Endodermal cell (in vitro differentiated cells): ENCODE measurements around the gene CCDC171. TPM values are rescaled to one million over a fixed set of nuclear protein-coding genes. Genes with fewer than 3 reads are reported as not detected.

Source experiments
- DNase-seq: peaks from one replicate; pipeline ENCODE4 v3.0.0-alpha.2; 2017
- H3K27ac ChIP-seq: 2 replicates; pipeline ENCODE4 v1.5.1; 2013; ENCODE audit warnings: mild to moderate bottlenecking, low read depth, low read length, moderate library complexity
- H3K27me3 ChIP-seq: 2 replicates; pipeline ENCODE4 v1.6.1; 2013; ENCODE audit warnings: mild to moderate bottlenecking, low read length, moderate library complexity; ENCODE audit not compliant: insufficient read depth, control insufficient read depth, poor library complexity, severe bottlenecking
- H3K36me3 ChIP-seq: 2 replicates; pipeline ENCODE4 v1.7.0; 2013; ENCODE audit warnings: mild to moderate bottlenecking, low read length, moderate library complexity; ENCODE audit not compliant: control insufficient read depth, insufficient read depth
- H3K4me1 ChIP-seq: one replicate; pipeline ENCODE4 v1.7.0; 2013; ENCODE audit warnings: low read length; ENCODE audit not compliant: control insufficient read depth, insufficient read depth
- H3K4me3 ChIP-seq: 2 replicates; pipeline ENCODE4 v1.5.1; 2013; ENCODE audit warnings: mild to moderate bottlenecking, low read length, moderate library complexity
- H3K9ac ChIP-seq: 2 replicates; pipeline ENCODE4 v1.6.1; 2013; ENCODE audit warnings: mild to moderate bottlenecking, low read length, moderate library complexity; ENCODE audit not compliant: poor library complexity, severe bottlenecking; ENCODE audit errors: extremely low read depth
- H3K9me3 ChIP-seq: 2 replicates; pipeline ENCODE4 v1.6.1; 2013; ENCODE audit warnings: mild to moderate bottlenecking, low read length, moderate library complexity; ENCODE audit not compliant: control insufficient read depth
- H3K27ac Mint-ChIP-seq: 2 replicates; pipeline ENCODE4 v1.8.0; 2020; ENCODE audit warnings: mixed read lengths
- H3K27me3 Mint-ChIP-seq: 2 replicates; pipeline ENCODE4 v1.8.0; 2021; ENCODE audit warnings: mild to moderate bottlenecking, mixed read lengths; ENCODE audit not compliant: insufficient read depth
- H3K36me3 Mint-ChIP-seq: 2 replicates; pipeline ENCODE4 v1.8.0; 2020; ENCODE audit warnings: low read depth, mixed read lengths
- H3K4me1 Mint-ChIP-seq: 2 replicates; pipeline ENCODE4 v1.8.0; 2020; ENCODE audit warnings: mixed read lengths
- H3K4me3 Mint-ChIP-seq: 2 replicates; pipeline ENCODE4 v1.8.0; 2020; ENCODE audit warnings: mild to moderate bottlenecking, moderate library complexity, mixed read lengths
- H3K9me3 Mint-ChIP-seq: 2 replicates; pipeline ENCODE4 v1.8.0; 2020; ENCODE audit warnings: mild to moderate bottlenecking, mixed read lengths
- CTCF ChIP-seq: fragments of 200-600 bp; sonication (generic); conservative IDR thresholded peaks from 2 replicates; pipeline ENCODE4 v1.5.0; 2021; ENCODE audit warnings: antibody characterized with exemption, mild to moderate bottlenecking
- WGBS, 2 experiments: methylation state at CpG; one replicate each; pipeline versions ENCODE4 v1.1.5 to v1.1.7; 2013; ENCODE audit warnings: missing lambda C conversion rate in 2 of 2, mixed read lengths in 1 of 2; ENCODE audit not compliant: insufficient coverage in 1 of 2, insufficient read length in 1 of 2; 5-methylcytosine and 5-hydroxymethylcytosine counted together
- total RNA-seq, 2 donors: library from RNA; stranded (reverse); fragmentation: NEBNext Ultra II Directional in 1 of 2; extraction: Animal tissue kit (Norgen Biotek cat#: 25700) in 1 of 2; gene quantifications; 2 replicates in 1 of 2; 3 replicates in 1 of 2; pipeline ENCODE4 v1.2.1, GENCODE V29; 2021

CCDC171 gene
- total RNA-seq, 2 donors from 2014 or later = 6.3 to 6.8 TPM

GRCh38 chr9:15842051-15842450 is 289.2 kb downstream of the CCDC171 start:
- peaks cover 6% of the 10 kb centered on the region for H3K4me1 ChIP-seq
- H3K9me3 ChIP-seq = no peaks in the 10 kb centered on the region
- peaks cover 9% of the 10 kb centered on the region for H3K4me1 Mint-ChIP-seq
- no peaks in the 10 kb centered on the region for H3K27me3 Mint-ChIP-seq
- H3K4me3 Mint-ChIP-seq = no peak overlapping the region
- no peak overlapping the region for H3K4me3 ChIP-seq
- H3K36me3 ChIP-seq = no peaks in the 10 kb centered on the region
- no peak overlapping the region for H3K27ac Mint-ChIP-seq
- no peak overlapping the region for H3K27ac ChIP-seq
- no peak for DNase-seq
- no peak for TF ChIP-seq CTCF
- no peaks in the 10 kb centered on the region for H3K9me3 Mint-ChIP-seq
- no peaks in the 10 kb centered on the region for H3K36me3 Mint-ChIP-seq
- 96% methylated on average over 3 of the region's 3 CpGs; no CpG with 5 or more reads in 1 of the 2 experiments for WGBS, 2 experiments
- no peak overlapping the region for H3K9ac ChIP-seq
- no peaks in the 10 kb centered on the region for H3K27me3 ChIP-seq

GRCh38 chr9:15843316-15843715 is 290.5 kb downstream of the CCDC171 start:
- H3K9me3 ChIP-seq = no peaks in the 10 kb centered on the region
- H3K4me3 ChIP-seq = no peak overlapping the region
- Mint-ChIP-seq H3K9me3 (no peaks in the 10 kb centered on the region), H3K27ac (no peak overlapping the region), H3K27me3 (no peaks in the 10 kb centered on the region), H3K36me3 (no peaks in the 10 kb centered on the region), H3K4me1 (peaks cover 9% of the 10 kb centered on the region), H3K4me3 (no peak overlapping the region)
- H3K27ac ChIP-seq = no peak overlapping the region
- no peak for DNase-seq
- H3K9ac ChIP-seq = no peak overlapping the region
- no peaks in the 10 kb centered on the region for H3K36me3 ChIP-seq
- no peak for TF ChIP-seq CTCF
- peaks cover 6% of the 10 kb centered on the region for H3K4me1 ChIP-seq
- H3K27me3 ChIP-seq = no peaks in the 10 kb centered on the region

- WGBS, 2 experiments = 93% methylated on average over 2 of the region's 2 CpGs; no CpG with 5 or more reads in 1 of the 2 experiments
- Histone ChIP-seq H3K27me3 (no peaks in the 10 kb centered on the region), H3K9ac (no peak overlapping the region), H3K4me1 (peaks cover 6% of the 10 kb centered on the region), H3K27ac (no peak overlapping the region), H3K4me3 (no peak overlapping the region), H3K9me3 (no peaks in the 10 kb centered on the region), H3K36me3 (no peaks in the 10 kb centered on the region)
- Mint-ChIP-seq H3K27ac (no peak overlapping the region), H3K36me3 (no peaks in the 10 kb centered on the region), H3K9me3 (no peaks in the 10 kb centered on the region), H3K27me3 (no peaks in the 10 kb centered on the region), H3K4me3 (no peak overlapping the region), H3K4me1 (peaks cover 9% of the 10 kb centered on the region)
- DNase-seq = no peak
- no peak for TF ChIP-seq CTCF
Measured at GRCh38 chr9:15843931-15844330, 291.1 kb downstream of the CCDC171 start.
